Activated naive CD8-positive, alpha-beta T cell treated with anti-CD3 and anti-CD28 coated beads, Interleukin-2, amount 10 ng/mL, durations not matched to agents 7 days and 5 days (primary cell): Measurements from ENCODE around the gene CTLA4. TPM values are rescaled to one million over a fixed set of nuclear protein-coding genes. Genes with fewer than 3 reads are reported as not detected.
"Not testable (repeated sequence)": the region's sequence is repeated elsewhere in the genome, so short reads cannot be mapped to it uniquely, and the experiment has no call there.

Experiments used
- ATAC-seq: fragments of 150-1000 bp; cut with Tn5 transposase; one replicate; pipeline ENCODE4 v1.10.0; 2021; ENCODE audit warnings: low read depth, moderate library complexity
- POLR2A ChIA-PET: fragments of 350-600 bp; sonication (Branson Sonifier 250); formaldehyde crosslinking; loops from one replicate; lab custom pipeline; 2021; ENCODE audit warnings: antibody characterized with exemption; lab: Charles Lee
- DNase-seq: peaks from one replicate; pipeline ENCODE4 v3.0.0; 2021
- H3K27ac Mint-ChIP-seq: one replicate; pipeline ENCODE4 v1.8.0; 2022; ENCODE audit warnings: mild to moderate bottlenecking, mixed read lengths
- H3K27me3 Mint-ChIP-seq: one replicate; pipeline ENCODE4 v1.8.0; 2022; ENCODE audit warnings: mild to moderate bottlenecking, moderate library complexity, mixed read lengths
- H3K36me3 Mint-ChIP-seq: one replicate; pipeline ENCODE4 v1.8.0; 2021; ENCODE audit warnings: mild to moderate bottlenecking, mixed read lengths
- H3K4me1 Mint-ChIP-seq: one replicate; pipeline ENCODE4 v1.8.0; 2021; ENCODE audit warnings: mixed read lengths
- H3K4me3 Mint-ChIP-seq: one replicate; pipeline ENCODE4 v1.8.0; 2022; ENCODE audit warnings: mild to moderate bottlenecking, moderate library complexity, mixed read lengths
- H3K9me3 Mint-ChIP-seq: one replicate; pipeline ENCODE4 v1.8.0; 2021; ENCODE audit warnings: mixed read lengths
- total RNA-seq, 2 experiments: library from RNA; stranded (reverse); gene quantifications; one replicate each; pipeline ENCODE4 v1.2.3, GENCODE V29; 2021

The CTLA4 gene
- total RNA-seq, 2 experiments from 2014 or later = 7.3 to 7.6 TPM

DNA sequence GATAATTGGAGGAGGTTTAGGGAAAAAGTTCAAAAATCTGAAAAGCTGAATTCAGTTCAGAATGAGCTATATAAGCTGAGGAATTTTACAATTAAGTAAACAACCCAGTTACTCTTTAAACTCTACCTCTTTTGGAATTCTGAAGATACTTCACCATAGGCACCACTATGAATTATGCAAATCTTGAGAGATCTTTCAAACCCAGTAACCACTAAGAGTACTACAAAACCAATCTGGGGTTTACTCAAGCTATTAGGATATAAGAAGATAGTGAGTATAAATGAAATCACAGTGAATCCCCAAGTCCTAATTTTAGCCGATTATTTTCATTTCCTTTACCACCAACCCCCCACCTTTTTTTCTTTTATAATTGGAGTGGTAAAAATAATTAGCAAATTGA lies 6.0 kb upstream of the CTLA4 start:
- POLR2A ChIA-PET = interaction anchor here (0.6 to 0.7 kb wide), 2 partner anchors 11 to 724 kb away, joined by 3 to 4 read pairs; no protein-coding TSS in a partner anchor
- peak overlapping the region; percentile 1 for H3K4me3 Mint-ChIP-seq
- no peaks in the 10 kb centered on the region for H3K27me3 Mint-ChIP-seq
- no peak overlapping the region for H3K27ac Mint-ChIP-seq
- peaks cover 13% of the 10 kb centered on the region for H3K36me3 Mint-ChIP-seq
- ATAC-seq (no peak), DNase-seq (no peak)
- peaks cover 36% of the 10 kb centered on the region for H3K4me1 Mint-ChIP-seq
- H3K9me3 Mint-ChIP-seq = peaks cover 11% of the 10 kb centered on the region

DNA sequence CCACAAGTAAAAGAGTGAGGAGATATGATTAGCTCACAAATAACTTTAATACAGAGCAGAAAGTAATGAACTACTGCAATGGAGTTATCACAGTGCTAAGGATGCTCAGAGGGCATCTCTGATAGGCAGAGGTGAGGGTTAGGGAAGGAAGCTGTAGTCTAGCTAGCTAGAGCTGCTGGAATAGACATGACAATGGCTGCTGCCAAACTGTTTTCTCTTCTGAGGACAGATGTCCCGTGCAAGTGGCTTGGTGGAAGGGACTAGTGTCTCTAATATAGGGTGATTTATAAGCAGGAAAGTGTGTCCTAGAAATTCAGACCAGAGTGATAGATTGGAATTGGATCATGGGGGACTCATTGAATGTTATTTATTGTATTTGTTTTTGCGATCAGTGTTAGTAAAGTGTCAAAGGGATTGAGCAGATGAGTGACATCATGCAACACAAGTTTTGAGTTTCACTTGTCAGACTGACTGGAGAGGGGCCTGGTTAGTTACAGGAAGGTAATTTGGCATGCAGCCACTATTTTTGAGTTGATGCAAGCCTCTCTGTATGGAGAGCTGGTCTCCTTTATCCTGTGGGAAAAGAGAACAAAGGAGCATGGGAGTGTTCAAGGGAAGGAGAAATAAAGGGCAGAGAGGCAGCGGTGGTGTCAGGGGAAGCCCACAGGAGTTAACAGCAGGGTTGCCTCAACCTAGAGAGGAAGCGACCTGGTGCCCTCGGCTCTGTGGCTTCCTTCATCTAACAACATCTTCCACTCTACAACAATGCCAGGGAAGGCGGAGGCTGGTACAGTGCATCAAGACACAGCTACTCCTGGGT lies 1.9 kb downstream of the CTLA4 start:
- H3K9me3 Mint-ChIP-seq = peaks cover 5% of the 10 kb centered on the region
- POLR2A ChIA-PET = interaction anchor here (0.7 to 1.8 kb wide), 8 partner anchors 10 to 630 kb away, joined by 3 to 7 read pairs (median 4); partner anchors contain the start of gene CYP20A1
- ATAC-seq = peak; percentile 46
- peaks cover 64% of the 10 kb centered on the region for H3K4me1 Mint-ChIP-seq
- peaks cover 32% of the 10 kb centered on the region for H3K36me3 Mint-ChIP-seq
- no peaks in the 10 kb centered on the region for H3K27me3 Mint-ChIP-seq
- DNase-seq = peak; percentile 54
- H3K27ac Mint-ChIP-seq = peak overlapping the region; percentile 97
- peak overlapping the region; percentile 86 for H3K4me3 Mint-ChIP-seq

DNA sequence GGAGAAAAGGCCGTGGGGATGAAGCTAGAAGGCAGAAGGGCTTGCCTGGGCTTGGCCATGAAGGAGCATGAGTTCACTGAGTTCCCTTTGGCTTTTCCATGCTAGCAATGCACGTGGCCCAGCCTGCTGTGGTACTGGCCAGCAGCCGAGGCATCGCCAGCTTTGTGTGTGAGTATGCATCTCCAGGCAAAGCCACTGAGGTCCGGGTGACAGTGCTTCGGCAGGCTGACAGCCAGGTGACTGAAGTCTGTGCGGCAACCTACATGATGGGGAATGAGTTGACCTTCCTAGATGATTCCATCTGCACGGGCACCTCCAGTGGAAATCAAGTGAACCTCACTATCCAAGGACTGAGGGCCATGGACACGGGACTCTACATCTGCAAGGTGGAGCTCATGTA lies 2.9 kb downstream of the CTLA4 start:
- peaks cover 40% of the 10 kb centered on the region for H3K36me3 Mint-ChIP-seq
- no peak for ATAC-seq
- H3K4me1 Mint-ChIP-seq = peaks cover 71% of the 10 kb centered on the region
- peak overlapping the region; percentile 97 for H3K27ac Mint-ChIP-seq
- POLR2A ChIA-PET = interaction anchor here (0.9 to 2.0 kb wide), 5 partner anchors 39 to 631 kb away, joined by 3 to 5 read pairs (median 4); partner anchors contain the start of genes CYP20A1 and ICOS
- peak overlapping the region; percentile 86 for H3K4me3 Mint-ChIP-seq
- DNase-seq = peak; percentile 45
- no peaks in the 10 kb centered on the region for H3K27me3 Mint-ChIP-seq
- peaks cover 2% of the 10 kb centered on the region for H3K9me3 Mint-ChIP-seq

DNA sequence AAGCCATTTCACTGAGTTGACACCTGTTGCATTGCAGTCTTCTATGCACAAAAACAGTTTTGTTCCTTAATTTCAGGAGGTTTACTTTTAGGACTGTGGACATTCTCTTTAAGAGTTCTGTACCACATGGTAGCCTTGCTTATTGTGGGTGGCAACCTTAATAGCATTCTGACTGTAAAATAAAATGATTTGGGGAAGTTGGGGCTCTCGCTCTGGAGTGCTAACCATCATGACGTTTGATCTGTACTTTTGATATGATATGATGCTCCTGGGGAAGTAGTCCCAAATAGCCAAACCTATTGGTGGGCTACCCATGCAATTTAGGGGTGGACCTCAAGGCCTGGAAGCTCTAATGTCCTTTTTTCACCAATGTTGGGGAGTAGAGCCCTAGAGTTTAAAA lies 3.4 kb downstream of the CTLA4 start:
- peak overlapping the region; percentile 82 for H3K4me3 Mint-ChIP-seq
- peak overlapping the region; percentile 97 for H3K27ac Mint-ChIP-seq
- ATAC-seq (no peak), DNase-seq (no peak)
- peaks cover 73% of the 10 kb centered on the region for H3K4me1 Mint-ChIP-seq
- H3K27me3 Mint-ChIP-seq = no peaks in the 10 kb centered on the region
- peaks cover 41% of the 10 kb centered on the region for H3K36me3 Mint-ChIP-seq
- peaks cover 2% of the 10 kb centered on the region for H3K9me3 Mint-ChIP-seq
- POLR2A ChIA-PET = interaction anchor here (0.5 to 2.0 kb wide), 7 partner anchors 13 to 632 kb away, joined by 3 to 5 read pairs (median 3); partner anchors contain the start of genes CYP20A1 and ICOS

DNA sequence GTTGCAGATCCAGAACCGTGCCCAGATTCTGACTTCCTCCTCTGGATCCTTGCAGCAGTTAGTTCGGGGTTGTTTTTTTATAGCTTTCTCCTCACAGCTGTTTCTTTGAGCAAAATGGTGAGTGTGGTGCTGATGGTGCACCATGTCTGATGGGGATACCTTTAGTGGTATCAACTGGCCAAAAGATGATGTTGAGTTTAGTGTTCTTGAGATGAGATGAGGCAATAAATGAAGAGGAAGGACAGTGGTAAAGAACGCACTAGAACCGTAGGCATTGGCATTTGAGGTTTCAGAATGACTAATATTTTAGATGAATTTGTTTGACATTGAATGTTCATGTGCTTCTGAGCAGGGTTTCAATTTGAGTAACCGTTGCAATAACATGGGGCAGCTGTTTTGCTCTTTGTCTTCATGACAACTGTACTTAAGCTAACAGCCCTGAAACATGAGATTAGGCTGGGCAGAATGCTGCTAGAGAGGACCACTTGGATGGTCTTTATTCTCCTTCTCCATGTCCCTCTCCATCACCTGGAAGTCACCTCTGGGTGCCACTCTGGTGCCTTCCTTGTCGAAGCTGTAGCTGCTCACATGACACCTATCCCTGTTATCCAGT lies 3.9 kb downstream of the CTLA4 start:
- peak overlapping the region; percentile 82 for H3K4me3 Mint-ChIP-seq
- DNase-seq (no peak), ATAC-seq (peak; percentile 52)
- H3K27me3 Mint-ChIP-seq = no peaks in the 10 kb centered on the region
- H3K9me3 Mint-ChIP-seq = peaks cover 2% of the 10 kb centered on the region
- peak overlapping the region; percentile 97 for H3K27ac Mint-ChIP-seq
- H3K36me3 Mint-ChIP-seq = peaks cover 42% of the 10 kb centered on the region
- H3K4me1 Mint-ChIP-seq = peaks cover 69% of the 10 kb centered on the region
- POLR2A ChIA-PET = interaction anchor here (0.5 to 2.0 kb wide), 7 partner anchors 14 to 632 kb away, joined by 3 to 5 read pairs (median 3); partner anchors contain the start of genes CYP20A1 and ICOS

DNA sequence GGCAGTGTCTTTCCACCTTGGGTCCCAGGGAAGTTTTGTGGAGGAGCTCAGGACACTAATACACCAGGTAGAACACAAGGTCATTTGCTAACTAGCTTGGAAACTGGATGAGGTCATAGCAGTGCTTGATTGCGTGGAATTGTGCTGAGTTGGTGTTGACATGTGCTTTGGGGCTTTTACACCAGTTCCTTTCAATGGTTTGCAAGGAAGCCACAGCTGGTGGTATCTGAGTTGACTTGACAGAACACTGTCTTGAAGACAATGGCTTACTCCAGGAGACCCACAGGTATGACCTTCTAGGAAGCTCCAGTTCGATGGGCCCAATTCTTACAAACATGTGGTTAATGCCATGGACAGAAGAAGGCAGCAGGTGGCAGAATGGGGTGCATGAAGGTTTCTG lies 5.9 kb downstream of the CTLA4 start:
- Mint-ChIP-seq H3K4me1 (peaks cover 58% of the 10 kb centered on the region), H3K9me3 (peaks cover 2% of the 10 kb centered on the region), H3K27me3 (no peaks in the 10 kb centered on the region), H3K36me3 (peaks cover 42% of the 10 kb centered on the region), H3K4me3 (no peak overlapping the region), H3K27ac (peak overlapping the region; percentile 21)
- ATAC-seq (no peak), DNase-seq (no peak)
- POLR2A ChIA-PET = interaction anchor here (1.4 kb wide), 1 partner anchor 133 kb away, joined by 3 read pairs; no protein-coding TSS in a partner anchor

DNA sequence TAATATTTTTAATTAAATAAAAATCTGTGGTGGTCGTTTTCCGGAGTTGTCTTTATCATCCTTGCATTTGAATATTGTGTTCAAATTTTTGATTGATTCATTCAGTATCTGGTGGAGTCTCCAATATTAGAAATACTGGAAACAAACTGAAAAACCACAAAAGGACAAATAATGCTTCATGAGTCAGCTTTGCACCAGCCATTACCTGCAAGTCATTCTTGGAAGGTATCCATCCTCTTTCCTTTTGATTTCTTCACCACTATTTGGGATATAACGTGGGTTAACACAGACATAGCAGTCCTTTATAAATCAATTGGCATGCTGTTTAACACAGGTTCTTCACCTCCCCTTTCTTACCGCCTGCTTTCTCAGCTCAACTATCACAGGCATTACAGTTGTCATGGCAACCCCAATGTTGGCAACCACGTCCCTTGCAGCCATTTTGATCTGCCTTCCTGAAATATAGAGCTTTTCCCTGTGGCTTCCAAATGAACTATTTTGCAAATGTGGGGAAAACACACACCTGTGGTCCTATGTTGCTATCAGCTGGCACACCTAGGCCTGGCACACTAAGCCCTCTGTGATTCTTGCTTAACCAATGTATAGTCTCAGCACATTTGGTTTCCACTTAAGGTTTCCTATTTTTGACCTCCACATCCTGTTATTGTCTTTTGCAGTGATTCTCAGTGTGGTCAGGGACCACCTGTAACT lies 6.5 kb downstream of the CTLA4 start:
- no peak for DNase-seq
- no peaks in the 10 kb centered on the region for H3K27me3 Mint-ChIP-seq
- H3K4me3 Mint-ChIP-seq = peak overlapping the region; percentile 28
- H3K36me3 Mint-ChIP-seq = peaks cover 42% of the 10 kb centered on the region
- POLR2A ChIA-PET = interaction anchor here (0.5 to 1.4 kb wide), 3 partner anchors 15 to 133 kb away, joined by 3 read pairs; no protein-coding TSS in a partner anchor
- H3K4me1 Mint-ChIP-seq = peaks cover 56% of the 10 kb centered on the region
- H3K27ac Mint-ChIP-seq = peak overlapping the region; percentile 17
- no peak for ATAC-seq
- peaks cover 2% of the 10 kb centered on the region for H3K9me3 Mint-ChIP-seq

DNA sequence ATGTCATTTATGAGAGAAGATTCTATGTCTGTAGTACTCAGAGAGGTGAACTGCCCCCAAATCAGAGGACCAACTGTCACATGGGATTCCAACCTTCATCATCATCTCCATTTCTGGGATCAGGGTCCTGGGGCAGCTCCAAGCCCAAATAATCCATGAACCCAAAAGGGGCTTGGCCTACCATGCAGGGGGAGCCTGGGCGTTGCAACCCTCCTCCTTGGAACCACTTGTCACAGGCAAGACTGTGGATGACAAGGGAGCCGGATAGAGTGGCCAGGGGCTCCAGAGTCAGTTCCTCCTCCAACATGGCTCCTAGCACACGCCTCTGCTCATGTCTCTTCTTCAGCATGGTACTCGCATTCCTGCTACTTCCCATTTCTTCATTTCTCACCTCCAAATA lies 7.9 kb downstream of the CTLA4 start:
- Mint-ChIP-seq H3K4me3 (no peak overlapping the region), H3K9me3 (peaks cover 2% of the 10 kb centered on the region), H3K27me3 (no peaks in the 10 kb centered on the region), H3K27ac (no peak overlapping the region), H3K4me1 (peaks cover 44% of the 10 kb centered on the region), H3K36me3 (peaks cover 42% of the 10 kb centered on the region)
- DNase-seq = no peak
- ATAC-seq = no peak
- POLR2A ChIA-PET = no interaction called here

DNA sequence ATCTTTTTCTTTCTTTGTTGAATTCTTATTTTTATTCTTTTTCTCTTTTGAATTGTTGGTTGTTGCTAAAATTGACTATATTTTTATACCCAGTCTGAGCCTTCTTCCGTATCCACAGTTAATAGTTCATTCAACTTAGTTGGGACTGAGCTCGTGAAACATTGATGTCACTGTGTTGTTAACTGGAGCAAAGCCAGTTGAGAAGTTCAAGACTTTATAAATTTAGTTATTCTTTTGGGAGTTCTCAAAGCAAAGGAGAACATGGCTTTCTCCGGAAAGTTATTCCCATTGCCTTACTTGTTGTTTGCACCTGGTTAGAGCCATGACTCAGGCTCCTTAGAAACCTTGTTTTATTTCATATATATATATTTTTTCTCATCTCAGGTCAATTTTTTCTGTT lies 8.8 kb downstream of the CTLA4 start:
- H3K27me3 Mint-ChIP-seq = no peaks in the 10 kb centered on the region
- ATAC-seq (no peak), DNase-seq (no peak)
- H3K4me3 Mint-ChIP-seq = no peak overlapping the region
- no peak overlapping the region for H3K27ac Mint-ChIP-seq
- POLR2A ChIA-PET = no interaction called here
- H3K36me3 Mint-ChIP-seq = peaks cover 38% of the 10 kb centered on the region
- peaks cover 2% of the 10 kb centered on the region for H3K9me3 Mint-ChIP-seq
- peaks cover 38% of the 10 kb centered on the region for H3K4me1 Mint-ChIP-seq

DNA sequence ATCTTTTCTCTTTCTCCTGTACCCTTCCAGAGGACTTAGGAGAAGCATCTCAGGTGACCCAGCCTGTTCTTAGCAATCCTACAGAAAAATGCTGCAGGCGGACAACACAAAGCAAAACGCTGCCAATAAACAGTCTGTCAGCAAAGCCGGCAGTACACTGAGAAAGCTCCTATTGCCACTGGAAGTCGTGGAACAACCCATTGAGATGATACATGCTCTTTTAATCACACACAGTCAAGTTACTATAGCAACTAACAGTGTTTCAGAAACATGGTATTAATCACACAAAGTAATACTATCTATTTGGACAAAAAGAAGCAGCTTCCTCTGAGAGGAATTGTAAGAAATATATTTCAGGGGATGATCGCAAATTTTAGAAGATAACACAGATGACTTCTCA lies 10.5 kb downstream of the CTLA4 start:
- Mint-ChIP-seq H3K27me3 (no peaks in the 10 kb centered on the region), H3K27ac (no peak overlapping the region), H3K4me1 (peaks cover 22% of the 10 kb centered on the region), H3K36me3 (peaks cover 27% of the 10 kb centered on the region), H3K9me3 (peaks cover 2% of the 10 kb centered on the region), H3K4me3 (no peak overlapping the region)
- ATAC-seq (no peak), DNase-seq (no peak)
- POLR2A ChIA-PET = no interaction called here

DNA sequence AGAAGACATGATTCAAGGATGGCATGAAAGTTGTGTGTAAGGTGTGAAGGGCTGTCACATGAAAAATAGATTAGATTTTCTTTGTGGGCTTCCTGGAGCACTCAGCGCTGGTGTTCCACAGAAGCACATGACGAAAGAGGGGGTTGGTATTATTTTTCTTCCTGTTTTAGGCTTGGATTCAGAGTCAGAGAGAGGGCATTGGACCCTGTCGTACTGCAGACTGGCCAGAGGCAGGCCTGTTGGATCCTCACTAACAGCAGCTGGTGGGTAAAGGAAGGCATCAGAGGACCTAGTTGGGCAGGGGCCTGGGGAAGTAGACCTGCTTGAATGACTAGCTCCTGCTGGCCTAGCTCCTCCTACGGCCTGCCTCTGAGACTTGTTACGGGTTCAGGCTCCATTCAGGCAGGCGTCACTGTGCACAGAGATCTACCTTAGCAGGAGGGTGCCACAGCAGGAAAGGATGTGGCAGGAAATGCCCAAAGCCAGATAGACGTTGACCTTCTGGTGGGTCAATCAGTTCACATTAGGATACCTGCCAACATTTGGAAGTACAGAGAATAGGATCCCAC lies 13.1 kb downstream of the CTLA4 start:
- POLR2A ChIA-PET = no interaction called here
- Mint-ChIP-seq H3K4me3 (no peak overlapping the region), H3K27me3 (no peaks in the 10 kb centered on the region), H3K4me1 (peaks cover 3% of the 10 kb centered on the region), H3K9me3 (peaks cover 3% of the 10 kb centered on the region), H3K36me3 (peaks cover 4% of the 10 kb centered on the region), H3K27ac (no peak overlapping the region)
- DNase-seq (no peak), ATAC-seq (no peak)

DNA sequence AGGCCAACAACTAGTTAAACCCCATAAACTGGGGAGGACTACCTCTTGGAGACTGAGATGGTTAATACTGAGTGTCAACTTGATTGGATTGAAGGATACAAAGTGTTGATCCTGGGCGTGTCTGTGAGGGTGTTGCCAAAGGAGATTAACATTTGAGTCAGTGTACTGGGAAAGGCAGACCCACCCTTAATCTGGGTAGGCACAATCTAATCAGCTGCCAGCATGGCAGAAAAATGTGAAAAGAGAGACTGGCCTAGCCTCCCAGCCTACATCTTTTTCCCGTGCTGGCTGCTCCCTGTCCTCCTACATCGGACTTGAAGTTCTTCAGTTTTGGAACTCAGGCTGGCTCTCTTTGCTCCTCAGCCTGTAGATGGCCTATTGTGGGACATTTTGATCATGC lies 13.6 kb downstream of the CTLA4 start:
- DNase-seq, H3K9me3 Mint-ChIP-seq, ATAC-seq, POLR2A ChIA-PET, H3K27ac Mint-ChIP-seq, H3K4me3 Mint-ChIP-seq, H3K4me1 Mint-ChIP-seq, H3K27me3 Mint-ChIP-seq, H3K36me3 Mint-ChIP-seq: not testable (repeated sequence)

DNA sequence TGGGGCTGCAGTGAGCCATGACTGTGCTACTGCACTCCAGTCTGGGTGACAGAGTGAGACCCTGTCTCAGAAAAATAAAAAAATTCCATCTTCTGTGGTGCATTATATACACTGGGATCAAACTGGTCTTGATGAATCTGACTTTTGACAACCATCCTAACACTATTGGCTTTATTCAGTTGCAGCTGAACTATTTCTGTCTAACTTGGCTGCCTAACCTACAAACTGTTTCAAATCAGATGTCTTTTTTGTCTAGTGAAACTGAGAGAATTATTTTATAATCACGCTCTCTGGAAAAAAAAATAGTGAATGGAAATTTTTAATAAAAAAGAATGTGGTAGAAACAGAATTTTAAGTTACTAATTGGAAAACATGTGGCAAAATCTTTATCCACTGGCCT lies 15.0 kb downstream of the CTLA4 start:
- peaks cover 3% of the 10 kb centered on the region for H3K9me3 Mint-ChIP-seq
- ATAC-seq (no peak), DNase-seq (no peak)
- H3K27me3 Mint-ChIP-seq = no peaks in the 10 kb centered on the region
- H3K4me1 Mint-ChIP-seq = peaks cover 9% of the 10 kb centered on the region
- H3K27ac Mint-ChIP-seq = no peak overlapping the region
- peaks cover 2% of the 10 kb centered on the region for H3K36me3 Mint-ChIP-seq
- no peak overlapping the region for H3K4me3 Mint-ChIP-seq
- POLR2A ChIA-PET = no interaction called here
